ENCODE data around the gene IL17RA.

The IL17RA gene

GRCh38 chr22:17085277-17086181, 729 bp downstream of the IL17RA start:
- DNase-seq = no peak

GRCh38 chr22:17086296-17086695, 1.5 kb downstream of the IL17RA start:
- DNase-seq = no peak

- DNase-seq = no peak
Observed at GRCh38 chr22:17086788-17087497, 2.1 kb downstream of the IL17RA start.

DNA sequence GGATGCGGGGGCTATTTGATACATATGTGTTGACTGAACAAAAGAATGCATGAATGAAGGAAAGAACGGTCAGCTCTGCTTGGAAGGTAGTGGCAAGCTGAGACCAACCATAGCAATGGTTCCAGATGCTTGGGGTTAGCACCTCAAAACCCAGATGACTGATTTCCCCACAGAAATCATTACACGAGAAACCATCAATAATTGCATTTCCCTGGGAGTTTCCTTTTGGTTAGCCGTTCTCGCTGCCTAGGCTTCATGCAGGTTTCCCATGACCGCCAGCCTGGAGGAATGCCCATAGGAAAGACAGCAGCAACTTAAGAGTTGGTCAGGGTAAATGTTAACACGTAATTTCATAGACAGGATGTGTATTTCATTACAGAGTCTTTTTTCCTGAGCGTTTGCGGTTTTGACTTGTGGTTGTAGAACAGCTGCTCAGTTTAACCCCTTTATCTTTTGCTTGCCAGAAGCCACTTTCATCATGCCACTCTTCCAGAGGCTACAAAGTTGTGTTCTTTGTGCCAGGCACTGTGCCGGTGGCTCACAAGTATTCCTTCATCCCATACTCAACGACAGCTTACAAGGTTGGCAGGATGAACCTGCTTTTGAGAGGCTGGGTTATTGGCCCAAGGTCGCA, 2.8 kb downstream of the IL17RA start:
- peak; percentile 84 for DNase-seq

DNA sequence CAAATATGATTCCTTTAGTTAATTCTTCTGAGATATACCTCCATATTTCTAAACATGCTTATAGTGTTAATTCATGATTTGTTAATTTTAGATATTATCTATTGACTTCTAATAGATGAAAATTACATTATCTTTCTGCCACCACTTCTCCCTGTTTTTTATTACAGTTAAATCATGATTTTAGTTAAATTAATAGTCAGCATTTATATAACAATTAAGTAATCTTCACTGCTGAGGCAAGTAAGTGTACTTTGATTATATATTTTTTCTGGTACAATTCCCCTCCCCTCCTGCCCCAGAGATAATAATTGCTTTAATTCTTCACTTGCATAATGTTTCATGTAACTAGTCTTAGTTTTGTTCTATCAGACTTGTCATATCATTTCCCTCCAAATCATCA, 5.8 kb downstream of the IL17RA start:
- DNase-seq = no peak

DNA sequence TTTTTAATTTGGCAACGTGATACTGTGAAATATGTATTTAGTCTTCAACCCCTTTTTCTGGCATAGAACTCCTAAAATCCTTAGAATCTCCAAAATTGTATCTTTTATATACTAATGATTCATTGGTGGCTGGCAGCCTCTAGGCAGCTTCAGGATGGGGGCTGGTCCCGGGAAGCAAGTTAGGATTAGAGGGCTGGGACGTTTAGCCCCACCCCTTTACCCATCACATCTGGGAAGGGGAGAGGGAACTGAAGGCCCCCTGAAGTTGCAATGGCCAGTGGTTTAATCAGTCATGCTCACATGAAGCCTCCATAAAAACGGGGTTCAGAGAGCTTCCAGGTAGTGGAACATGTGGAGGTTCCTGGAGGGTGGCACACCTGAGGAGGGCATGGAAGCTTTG, 7.1 kb downstream of the IL17RA start:
- no peak for DNase-seq

DNA sequence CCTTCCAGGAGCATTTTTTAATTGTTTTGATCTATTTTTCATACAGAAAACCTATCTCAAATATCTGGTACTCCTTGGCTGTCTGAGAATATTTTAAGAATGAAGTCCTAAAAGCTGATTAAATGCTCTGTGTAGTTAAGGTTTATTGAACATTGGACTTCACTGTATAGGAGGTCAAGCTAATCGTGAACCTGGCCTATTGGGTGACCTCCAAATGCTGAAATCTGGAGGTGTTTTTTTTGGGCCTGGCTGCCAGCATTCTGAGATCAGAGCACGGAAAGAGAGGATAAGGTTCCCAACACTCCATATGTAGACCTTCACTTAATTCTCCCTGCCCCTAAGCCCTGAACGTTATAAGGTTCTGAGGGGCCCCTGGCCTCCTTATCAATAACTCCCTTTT, 8.3 kb downstream of the IL17RA start:
- no peak for DNase-seq

GRCh38 chr22:17095538-17095937, 10.7 kb downstream of the IL17RA start:
- DNase-seq = no peak

GRCh38 chr22:17096071-17096470, 11.3 kb downstream of the IL17RA start:
- no peak for DNase-seq

DNA sequence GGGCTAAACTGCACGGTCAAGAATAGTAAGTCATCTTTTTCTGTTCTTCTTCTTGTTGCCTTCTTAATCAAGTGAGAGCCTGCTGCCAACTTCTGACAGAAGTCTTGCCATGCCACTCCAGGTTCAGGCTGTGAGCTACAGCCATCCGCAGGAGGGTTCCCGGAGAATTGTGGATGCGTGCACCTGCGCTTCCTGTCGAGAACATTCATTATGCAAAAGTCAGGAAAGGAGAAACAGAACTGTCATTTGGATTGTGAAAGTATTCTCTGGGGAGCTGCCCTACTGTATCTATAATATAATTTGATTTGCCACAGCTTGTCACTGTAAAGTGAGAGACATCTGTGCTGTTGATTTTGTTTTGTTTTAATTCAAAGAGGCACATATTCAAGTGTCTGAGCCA, 12.3 kb downstream of the IL17RA start:
- DNase-seq = no peak

- no peak for DNase-seq
Observed at GRCh38 chr22:17097701-17098100, 12.9 kb downstream of the IL17RA start.

GRCh38 chr22:17098379-17098819, 13.6 kb downstream of the IL17RA start:
- DNase-seq = no peak

- DNase-seq = no peak
Observed at GRCh38 chr22:17100621-17101020, 15.8 kb downstream of the IL17RA start.

DNA sequence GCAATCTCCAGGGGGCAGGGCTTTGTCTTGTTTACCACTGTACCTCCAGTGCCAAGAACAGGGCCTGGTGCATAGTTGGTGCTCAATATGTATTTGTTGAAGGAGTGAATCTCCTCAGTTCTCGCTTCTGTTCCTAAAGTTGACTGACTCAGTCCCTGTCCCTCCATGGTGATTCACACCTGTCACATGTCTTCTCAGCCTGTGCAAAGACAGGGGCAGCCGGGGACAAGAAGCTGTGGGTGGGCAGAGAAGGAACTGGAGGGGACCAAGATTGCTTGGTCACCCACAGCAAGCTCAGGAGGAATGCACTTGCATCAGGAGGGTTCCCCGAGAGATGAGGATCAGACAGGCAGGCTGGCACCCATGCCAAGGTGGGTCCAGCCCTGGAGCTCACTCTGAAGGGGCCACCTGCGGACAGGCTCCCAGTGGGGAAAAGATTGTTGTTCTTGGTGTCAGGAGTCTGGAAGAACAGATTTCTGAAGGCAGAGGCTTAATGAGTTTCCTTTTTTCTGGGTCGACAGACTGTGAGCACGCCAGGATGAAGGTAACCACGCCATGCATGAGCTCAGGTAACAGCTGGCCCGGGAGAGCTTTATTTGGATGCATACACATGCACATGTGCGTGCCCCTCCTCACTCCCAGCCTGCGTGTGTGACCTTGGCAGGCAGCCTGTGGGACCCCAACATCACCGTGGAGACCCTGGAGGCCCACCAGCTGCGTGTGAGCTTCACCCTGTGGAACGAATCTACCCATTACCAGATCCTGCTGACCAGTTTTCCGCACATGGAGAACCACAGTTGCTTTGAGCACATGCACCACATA, 16.9 kb downstream of the IL17RA start:
- no peak for DNase-seq

- no peak for DNase-seq
Observed at GRCh38 chr22:17102297-17102667, 17.5 kb downstream of the IL17RA start.

GRCh38 chr22:17103351-17103750, 18.6 kb downstream of the IL17RA start:
- no peak for DNase-seq

DNA sequence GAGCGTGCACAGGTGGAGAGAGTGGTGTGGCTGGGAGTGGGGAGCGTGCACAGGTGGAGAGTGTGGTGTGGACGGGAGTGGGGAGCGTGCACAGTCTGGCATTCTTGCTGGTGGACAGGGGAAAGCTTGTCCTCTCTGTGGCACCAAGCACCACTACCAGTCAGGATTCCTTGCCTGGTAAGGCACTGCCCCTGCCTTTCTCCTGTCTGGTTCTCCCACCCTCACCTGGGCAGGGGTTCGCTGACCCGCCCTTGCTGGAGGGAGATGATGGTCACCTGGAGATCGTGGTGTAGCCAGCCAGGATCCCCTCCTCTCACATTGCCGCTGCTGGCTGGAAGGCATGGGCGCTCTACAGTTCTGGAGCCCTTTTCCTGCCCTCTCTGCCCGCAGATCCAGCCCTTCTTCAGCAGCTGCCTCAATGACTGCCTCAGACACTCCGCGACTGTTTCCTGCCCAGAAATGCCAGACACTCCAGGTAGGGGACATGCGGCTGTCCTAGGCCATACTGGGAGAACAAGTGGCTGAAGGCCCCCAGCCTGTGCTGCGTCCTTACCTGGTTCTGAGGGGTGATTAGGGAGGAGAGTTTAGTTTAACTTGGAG, 19.6 kb downstream of the IL17RA start:
- DNase-seq = no peak

- DNase-seq = no peak
Observed at GRCh38 chr22:17105143-17106129, 20.6 kb downstream of the IL17RA start.

GRCh38 chr22:17106161-17106784, 21.5 kb downstream of the IL17RA start:
- DNase-seq = no peak

GRCh38 chr22:17106785-17107546, 22.2 kb downstream of the IL17RA start:
- no peak for DNase-seq

All from fibroblast of skin of right biceps (primary cell).